ENCODE data around the gene GATA3. TPM values are rescaled to one million over a fixed set of nuclear protein-coding genes. Genes with fewer than 3 reads are reported as not detected.
A peak's percentile ranks its signal among the peaks of the same experiment; 100 is the strongest.

The GATA3 gene
- 1.4 TPM for total RNA-seq
- long read RNA-seq, partial matches to known transcripts = 1 of 1 reads
- long read RNA-seq, other reads (novel, unspliced or antisense) = 0 of 1 reads

DNA sequence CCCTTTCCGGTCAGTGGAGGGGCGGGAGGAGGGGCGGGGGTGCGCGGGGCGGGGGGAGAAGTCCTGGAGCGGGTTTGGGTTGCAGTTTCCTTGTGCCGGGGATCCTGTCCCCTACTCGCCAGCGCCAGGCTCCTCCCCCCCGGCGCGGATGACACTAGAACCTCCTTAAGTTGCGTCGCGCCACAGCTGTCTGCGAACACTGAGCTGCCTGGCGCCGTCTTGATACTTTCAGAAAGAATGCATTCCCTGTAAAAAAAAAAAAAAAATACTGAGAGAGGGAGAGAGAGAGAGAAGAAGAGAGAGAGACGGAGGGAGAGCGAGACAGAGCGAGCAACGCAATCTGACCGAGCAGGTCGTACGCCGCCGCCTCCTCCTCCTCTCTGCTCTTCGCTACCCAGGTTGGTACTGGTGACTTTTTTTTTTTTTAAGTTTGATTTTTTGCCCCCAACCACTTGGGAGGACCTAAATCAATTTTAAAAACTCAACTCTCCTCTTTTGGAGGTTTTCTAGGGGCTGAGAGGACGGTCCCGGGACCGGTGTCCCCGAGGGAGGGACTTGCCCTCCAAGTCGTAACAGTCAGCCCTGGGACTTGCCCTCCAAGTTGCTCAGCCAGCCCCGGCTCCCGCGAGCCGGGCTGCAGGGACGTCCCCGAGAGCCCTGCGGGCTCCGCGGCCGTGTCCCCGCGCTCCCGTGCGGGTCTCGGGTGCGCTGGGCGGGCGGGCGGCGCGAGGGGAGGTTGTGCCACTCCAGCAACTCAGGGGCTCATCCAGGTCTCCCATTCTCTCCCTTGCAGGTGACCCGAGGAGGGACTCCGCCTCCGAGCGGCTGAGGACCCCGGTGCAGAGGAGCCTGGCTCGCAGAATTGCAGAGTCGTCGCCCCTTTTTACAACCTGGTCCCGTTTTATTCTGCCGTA lies at the start of gene GATA3:
GATA3 (plus strand) TSS at position 195 of the 914 bp plus-strand sequence. CDS start 968 bp downstream, outside the sequence.
- Histone ChIP-seq H3K27me3 (ENCODE audit: low read depth) (peaks cover 100% of the 10 kb centered on the region), H3K36me3 (no peaks in the 10 kb centered on the region), H3K27ac (replicated peaks) (peak within 1 kb of the TSS; percentile 74), H3K4me3 (peak within 1 kb of the TSS; percentile 66), H3K9me3 (replicated peaks) (no peaks in the 10 kb centered on the region), H3K4me1 (peaks cover 75% of the 10 kb centered on the region)
- intact Hi-C loops (cut with micrococcal nuclease) = no loop called here
- TF ChIP-seq, protein P1, sequence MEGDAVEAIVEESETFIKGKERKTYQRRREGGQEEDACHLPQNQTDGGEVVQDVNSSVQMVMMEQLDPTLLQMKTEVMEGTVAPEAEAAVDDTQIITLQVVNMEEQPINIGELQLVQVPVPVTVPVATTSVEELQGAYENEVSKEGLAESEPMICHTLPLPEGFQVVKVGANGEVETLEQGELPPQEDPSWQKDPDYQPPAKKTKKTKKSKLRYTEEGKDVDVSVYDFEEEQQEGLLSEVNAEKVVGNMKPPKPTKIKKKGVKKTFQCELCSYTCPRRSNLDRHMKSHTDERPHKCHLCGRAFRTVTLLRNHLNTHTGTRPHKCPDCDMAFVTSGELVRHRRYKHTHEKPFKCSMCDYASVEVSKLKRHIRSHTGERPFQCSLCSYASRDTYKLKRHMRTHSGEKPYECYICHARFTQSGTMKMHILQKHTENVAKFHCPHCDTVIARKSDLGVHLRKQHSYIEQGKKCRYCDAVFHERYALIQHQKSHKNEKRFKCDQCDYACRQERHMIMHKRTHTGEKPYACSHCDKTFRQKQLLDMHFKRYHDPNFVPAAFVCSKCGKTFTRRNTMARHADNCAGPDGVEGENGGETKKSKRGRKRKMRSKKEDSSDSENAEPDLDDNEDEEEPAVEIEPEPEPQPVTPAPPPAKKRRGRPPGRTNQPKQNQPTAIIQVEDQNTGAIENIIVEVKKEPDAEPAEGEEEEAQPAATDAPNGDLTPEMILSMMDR (IDR thresholded peaks at IDR 0.05; ENCODE audit: borderline replicate concordance) = no peak
- DNase-seq = peak; percentile 62

DNA sequence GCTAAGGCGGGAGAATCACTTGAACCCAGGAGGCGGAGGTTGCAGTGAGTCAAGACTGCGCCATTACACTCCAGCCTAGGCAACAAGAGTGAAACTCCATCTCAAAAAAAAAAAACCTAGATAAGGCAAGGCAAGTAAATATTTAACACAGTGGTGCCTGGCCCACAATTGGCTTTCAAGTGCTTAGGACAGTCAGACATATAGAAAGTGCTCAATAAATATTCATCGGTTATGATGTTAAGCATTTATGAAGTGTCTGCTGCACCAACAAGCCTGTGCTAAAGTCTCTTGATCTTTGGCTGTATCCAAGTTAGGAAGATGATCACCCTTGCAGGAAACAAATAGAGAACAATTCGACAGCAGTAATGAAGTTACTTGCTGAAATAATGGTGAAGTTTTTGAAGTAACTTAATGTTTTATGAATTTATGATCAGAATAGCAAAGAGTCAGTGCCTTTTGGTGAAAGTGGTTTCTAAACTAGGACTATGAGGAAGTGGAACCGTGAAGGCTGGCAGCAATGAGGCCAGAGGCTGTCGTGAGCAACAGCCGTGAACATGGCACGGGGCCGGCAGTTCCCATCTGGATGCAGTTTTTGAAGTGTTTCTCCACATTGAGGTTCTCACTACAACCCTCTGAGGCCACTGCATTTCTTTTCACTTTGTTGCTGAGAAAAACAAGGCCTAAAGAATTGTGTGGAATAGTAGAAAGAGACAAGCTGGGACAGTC lies 48.1 kb upstream of the GATA3 start:
- Histone ChIP-seq H3K27ac (replicated peaks) (no peak overlapping the region), H3K27me3 (ENCODE audit: low read depth) (no peaks in the 10 kb centered on the region), H3K4me1 (no peaks in the 10 kb centered on the region), H3K4me3 (no peak overlapping the region), H3K9me3 (replicated peaks) (peaks cover 38% of the 10 kb centered on the region), H3K36me3 (peaks cover 68% of the 10 kb centered on the region)
- intact Hi-C loops (cut with micrococcal nuclease) = no loop called here
- DNase-seq = no peak
- TF ChIP-seq, protein P1 (IDR thresholded peaks at IDR 0.05; ENCODE audit: borderline replicate concordance) = no peak

DNA sequence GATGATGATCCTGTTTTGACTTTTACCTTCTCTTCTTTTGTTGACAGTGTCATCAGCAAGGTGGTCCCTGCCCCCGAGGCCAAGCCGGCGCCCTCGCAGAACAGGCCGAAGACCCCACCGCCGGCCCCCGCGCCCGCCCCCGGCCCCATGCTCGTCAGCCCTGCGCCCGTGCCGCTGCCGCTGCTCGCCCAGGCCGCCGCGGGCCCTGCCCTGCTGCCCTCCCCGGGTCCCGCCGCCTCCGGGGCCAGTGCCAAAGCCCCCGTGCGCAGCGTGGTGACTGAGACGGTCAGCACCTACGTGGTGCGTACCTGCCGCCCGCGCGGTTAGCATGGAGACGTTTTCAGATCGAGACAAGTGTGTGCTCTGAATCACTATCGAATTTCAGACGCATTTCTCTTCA lies 45.5 kb upstream of the GATA3 start:
- H3K36me3 ChIP-seq = peaks cover 58% of the 10 kb centered on the region
- DNase-seq = no peak
- TF ChIP-seq, protein P1 (IDR thresholded peaks at IDR 0.05; ENCODE audit: borderline replicate concordance) = no peak

DNA sequence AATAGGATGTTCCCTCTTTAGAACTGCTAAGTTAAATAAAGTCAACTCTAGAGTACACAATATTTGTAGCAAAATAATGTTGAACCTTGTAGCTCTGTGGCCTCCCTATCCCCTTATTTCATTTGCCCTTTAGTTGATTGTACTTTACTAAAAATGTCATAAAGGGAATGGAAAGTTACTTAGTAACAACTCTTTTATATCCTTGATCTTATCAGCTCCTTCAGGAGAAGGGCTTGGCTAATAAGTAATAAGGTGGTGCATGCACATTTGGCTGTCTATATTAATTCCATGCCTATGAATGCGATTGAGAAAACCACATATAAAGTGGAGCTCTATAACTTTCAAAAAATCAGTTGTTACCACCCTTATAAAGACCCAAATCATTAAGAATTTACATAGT lies 41.5 kb upstream of the GATA3 start:
- intact Hi-C loops (cut with micrococcal nuclease) = no loop called here
- Histone ChIP-seq H3K27ac (replicated peaks) (no peak overlapping the region), H3K9me3 (replicated peaks) (no peaks in the 10 kb centered on the region), H3K4me1 (no peaks in the 10 kb centered on the region), H3K36me3 (peaks cover 62% of the 10 kb centered on the region), H3K4me3 (no peak overlapping the region), H3K27me3 (ENCODE audit: low read depth) (no peaks in the 10 kb centered on the region)
- TF ChIP-seq, protein P1 (IDR thresholded peaks at IDR 0.05; ENCODE audit: borderline replicate concordance) = no peak
- DNase-seq = no peak

More for the DNA sequence above, 45.5 kb upstream of the GATA3 start:
- H3K27ac ChIP-seq (replicated peaks) = no peak overlapping the region
- no peaks in the 10 kb centered on the region for H3K4me1 ChIP-seq
- no peaks in the 10 kb centered on the region for H3K27me3 ChIP-seq (ENCODE audit: low read depth)
- intact Hi-C loops (cut with micrococcal nuclease) = no loop called here
- H3K4me3 ChIP-seq = no peak overlapping the region
- H3K9me3 ChIP-seq (replicated peaks) = peaks cover 12% of the 10 kb centered on the region

DNA sequence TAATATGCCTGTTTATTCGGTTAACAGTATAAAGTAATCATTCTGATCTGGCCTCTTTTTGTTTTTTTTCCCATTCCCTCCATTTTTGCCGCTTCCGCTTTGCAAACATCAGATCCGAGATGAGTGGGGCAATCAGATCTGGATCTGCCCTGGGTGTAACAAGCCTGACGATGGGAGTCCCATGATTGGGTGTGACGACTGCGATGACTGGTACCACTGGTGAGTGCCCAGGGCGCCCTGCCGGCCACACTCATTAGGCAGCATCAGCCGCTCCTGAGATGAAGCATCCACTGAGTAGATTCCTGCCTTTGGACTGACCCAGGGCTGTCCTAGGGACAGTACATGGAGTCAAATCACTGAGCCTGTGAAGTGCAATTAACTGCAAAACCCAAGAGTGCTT lies 40.9 kb upstream of the GATA3 start:
- H3K4me3 ChIP-seq = no peak overlapping the region
- H3K4me1 ChIP-seq = no peaks in the 10 kb centered on the region
- DNase-seq = no peak
- intact Hi-C loops (cut with micrococcal nuclease) = no loop called here
- H3K27ac ChIP-seq (replicated peaks) = no peak overlapping the region
- TF ChIP-seq, protein P1 (IDR thresholded peaks at IDR 0.05; ENCODE audit: borderline replicate concordance) = no peak
- H3K27me3 ChIP-seq (ENCODE audit: low read depth) = no peaks in the 10 kb centered on the region
- peaks cover 59% of the 10 kb centered on the region for H3K36me3 ChIP-seq
- H3K9me3 ChIP-seq (replicated peaks) = no peaks in the 10 kb centered on the region

Data from left ventricle myocardium inferior (tissue), 1 donor.